SK-N-MC (cell line): ENCODE results near the gene ERMAP.

ENCODE experiments used
- EZH2 ChIP-seq: fragments of 200-600 bp; sonication (generic); IDR thresholded peaks from one replicate; pipeline ENCODE4 v1.6.1; 2017; ENCODE audit warnings: antibody characterized with exemption
- POLR2AphosphoS5 ChIP-seq: IDR thresholded peaks from 2 replicates; pipeline ENCODE4 v1.6.1; 2012; ENCODE audit warnings: mild to moderate bottlenecking, low read depth, low read length, borderline replicate concordance

DNA sequence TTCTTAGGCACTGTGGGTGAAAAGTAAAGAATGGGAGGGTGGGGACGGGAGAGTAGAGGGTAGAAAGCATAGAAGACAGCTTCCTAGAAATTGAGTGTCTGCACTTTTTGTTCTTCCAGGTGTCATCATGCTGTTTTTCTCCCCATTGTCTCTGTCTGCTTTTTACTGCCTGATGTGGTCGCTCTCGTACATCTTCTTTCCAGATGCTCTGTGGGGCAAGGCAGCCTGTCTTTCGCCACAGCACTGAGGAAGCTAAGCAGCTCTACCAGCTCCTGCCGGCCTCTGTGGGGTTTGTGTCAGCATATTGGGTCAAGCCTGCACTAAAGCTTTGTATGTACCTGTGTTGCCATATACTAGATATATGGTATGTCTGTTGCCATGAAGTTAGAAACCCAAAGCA is 18.9 kb upstream of the ERMAP start:
- TF ChIP-seq EZH2 (no peak), POLR2AphosphoS5 (no peak)
